ENCODE measurements around the gene AIFM3. TPM values are rescaled to one million over a fixed set of nuclear protein-coding genes. Genes with fewer than 3 reads are reported as not detected.

The AIFM3 gene
- total RNA-seq, 5 donors from 2014 or later (not counting 1 experiment from before 2014, with no cell fraction given), result 0.33 to 1.7 (median 0.66) TPM

DNA sequence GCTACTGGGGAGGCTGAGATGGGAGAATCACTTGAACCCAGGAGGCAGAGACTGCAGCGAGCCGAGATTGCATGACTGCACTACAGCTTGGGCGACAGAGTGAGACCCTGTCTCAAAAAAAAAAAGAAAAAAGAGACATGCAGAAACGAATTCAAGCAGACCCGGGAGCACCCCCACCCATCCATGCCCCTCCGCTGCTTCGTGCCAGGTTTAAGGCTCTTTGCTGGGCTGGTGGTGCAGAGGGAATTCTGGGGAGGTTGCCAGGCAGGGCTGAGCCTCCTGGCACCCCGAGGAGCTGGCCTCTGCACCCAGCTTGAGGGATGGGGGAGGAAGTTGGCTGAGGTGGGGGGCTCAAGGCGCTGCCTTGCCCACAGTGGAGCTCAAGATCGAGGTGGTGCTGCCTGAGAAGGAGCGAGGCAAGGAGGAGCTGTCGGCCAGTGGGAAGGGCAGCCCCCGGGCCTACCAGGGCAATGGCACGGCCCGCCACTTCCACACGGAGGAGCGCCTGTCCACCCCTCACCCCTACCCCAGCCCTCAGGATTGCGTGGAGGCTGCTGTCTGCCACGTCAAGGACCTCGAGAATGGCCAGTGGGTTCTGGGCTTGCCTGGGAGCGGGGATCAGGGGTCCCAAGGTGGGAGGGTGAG lies 6.0 kb downstream of the AIFM3 start:
- no peak overlapping the region for H3K27ac ChIP-seq (ENCODE audit: low read length)

GRCh38 chr22:20973634-20974286 lies 6.7 kb downstream of the AIFM3 start:
- ChIA-PET POLR2A (no interaction called here), CTCF (interaction anchor here in 1 of 2 donors (0.8 kb wide), 1 partner anchor 36 kb away, joined by 3 read pairs; no protein-coding TSS in a partner anchor)
- ATAC-seq (replicated peaks in 1 of 4) (no peak), DNase-seq (no peak)
- no peaks in the 10 kb centered on the region for H3K36me3 Mint-ChIP-seq
- peaks cover 0 to 31% of the 10 kb centered on the region in 2 experiments for H3K27me3 ChIP-seq (replicated peaks in 1 of 2; ENCODE audit: control insufficient read depth in 2 of 2, extremely low read depth in 1 of 2, insufficient read depth in 2 of 2, low read length in 1 of 2)
- H3K27ac ChIP-seq (ENCODE audit: low read length), result no peak overlapping the region
- H3K4me3 ChIP-seq (ENCODE audit: control insufficient read depth in 1 of 2, extremely low read depth in 1 of 2, low read length in 1 of 2), result no peak overlapping the region
- H3K9me3 Mint-ChIP-seq, result no peaks in the 10 kb centered on the region
- WGBS (ENCODE audit: insufficient coverage), result 90% methylated on average over 11 of the region's 21 CpGs
- H3K36me3 ChIP-seq (ENCODE audit: control insufficient read depth in 2 of 2, extremely low read depth in 1 of 2, insufficient read depth in 1 of 2, low read length in 1 of 2), result no peaks in the 10 kb centered on the region
- H3K4me1 ChIP-seq (ENCODE audit: control insufficient read depth in 1 of 2, extremely low read depth in 1 of 2, insufficient read depth in 2 of 2, low read length in 2 of 2), result no peaks in the 10 kb centered on the region
- no peaks in the 10 kb centered on the region for H3K9me3 ChIP-seq
- H3K27me3 Mint-ChIP-seq, result peaks cover 0 to 2% of the 10 kb centered on the region in 2 donors
- peaks cover under 1 to 1% (median under 1%) of the 10 kb centered on the region in 3 donors for H3K4me1 Mint-ChIP-seq
- H3K27ac Mint-ChIP-seq, result no peak overlapping the region
- H3K4me3 Mint-ChIP-seq, result no peak overlapping the region

More for the DNA sequence above, 6.0 kb downstream of the AIFM3 start:
- ChIA-PET POLR2A (interaction anchor here in 1 of 2 donors (0.5 kb wide), 1 partner anchor 29 kb away, joined by 4 read pairs; no protein-coding TSS in a partner anchor), CTCF (no interaction called here)
- no peak for ATAC-seq (replicated peaks in 1 of 4)
- H3K27me3 ChIP-seq (replicated peaks in 1 of 2; ENCODE audit: control insufficient read depth in 2 of 2, extremely low read depth in 1 of 2, insufficient read depth in 2 of 2, low read length in 1 of 2), result peaks cover 0 to 25% of the 10 kb centered on the region in 2 experiments
- Mint-ChIP-seq H3K27me3 (peaks cover 0 to 2% of the 10 kb centered on the region in 2 donors), H3K4me1 (no peaks in the 10 kb centered on the region), H3K36me3 (no peaks in the 10 kb centered on the region), H3K4me3 (no peak overlapping the region), H3K9me3 (no peaks in the 10 kb centered on the region), H3K27ac (no peak overlapping the region)
- WGBS (ENCODE audit: insufficient coverage), result 20% methylated on average over 1 of the region's 21 CpGs
- H3K9me3 ChIP-seq, result no peaks in the 10 kb centered on the region
- no peaks in the 10 kb centered on the region for H3K4me1 ChIP-seq (ENCODE audit: control insufficient read depth in 1 of 2, extremely low read depth in 1 of 2, insufficient read depth in 2 of 2, low read length in 2 of 2)
- H3K4me3 ChIP-seq (ENCODE audit: control insufficient read depth in 1 of 2, extremely low read depth in 1 of 2, low read length in 1 of 2), result no peak overlapping the region
- no peaks in the 10 kb centered on the region for H3K36me3 ChIP-seq (ENCODE audit: control insufficient read depth in 2 of 2, extremely low read depth in 1 of 2, insufficient read depth in 1 of 2, low read length in 1 of 2)
- no peak for DNase-seq

- no peak overlapping the region for H3K27ac ChIP-seq (ENCODE audit: low read length)
- no peaks in the 10 kb centered on the region for H3K36me3 ChIP-seq (ENCODE audit: control insufficient read depth in 2 of 2, extremely low read depth in 1 of 2, insufficient read depth in 1 of 2, low read length in 1 of 2)
- 89% methylated on average over 3 of the region's 16 CpGs for WGBS (ENCODE audit: insufficient coverage)
- no peak overlapping the region for H3K4me3 ChIP-seq (ENCODE audit: control insufficient read depth in 1 of 2, extremely low read depth in 1 of 2, low read length in 1 of 2)
- Mint-ChIP-seq H3K4me3 (no peak overlapping the region), H3K9me3 (no peaks in the 10 kb centered on the region), H3K4me1 (peaks cover 6 to 8% (median 7%) of the 10 kb centered on the region in 3 donors), H3K36me3 (no peaks in the 10 kb centered on the region), H3K27me3 (peaks cover 0 to 2% of the 10 kb centered on the region in 2 donors), H3K27ac (no peak overlapping the region)
- DNase-seq (no peak), ATAC-seq (replicated peaks in 1 of 4) (no peak)
- peaks cover 0 to 37% of the 10 kb centered on the region in 2 experiments for H3K27me3 ChIP-seq (replicated peaks in 1 of 2; ENCODE audit: control insufficient read depth in 2 of 2, extremely low read depth in 1 of 2, insufficient read depth in 2 of 2, low read length in 1 of 2)
- CTCF ChIA-PET, result interaction anchor here (0.5 to 0.8 kb wide), 2 partner anchors 37 to 556 kb away, joined by 3 read pairs; no protein-coding TSS in a partner anchor
- H3K9me3 ChIP-seq, result no peaks in the 10 kb centered on the region
- H3K4me1 ChIP-seq (ENCODE audit: control insufficient read depth in 1 of 2, extremely low read depth in 1 of 2, insufficient read depth in 2 of 2, low read length in 2 of 2), result peaks cover 0 to 7% of the 10 kb centered on the region in 2 experiments
- POLR2A ChIA-PET, result no interaction called here
Observed at GRCh38 chr22:20974336-20974955, 7.4 kb downstream of the AIFM3 start.

GRCh38 chr22:20975541-20976290 lies 8.7 kb downstream of the AIFM3 start:
- CTCF ChIA-PET, result no interaction called here
- POLR2A ChIA-PET, result no interaction called here
- Mint-ChIP-seq H3K27me3 (peaks cover 0 to 2% of the 10 kb centered on the region in 2 donors), H3K36me3 (no peaks in the 10 kb centered on the region), H3K9me3 (no peaks in the 10 kb centered on the region), H3K27ac (no peak overlapping the region), H3K4me1 (peaks cover 16 to 18% (median 17%) of the 10 kb centered on the region in 3 donors), H3K4me3 (no peak overlapping the region)
- peaks cover 0 to 38% of the 10 kb centered on the region in 2 experiments for H3K27me3 ChIP-seq (replicated peaks in 1 of 2; ENCODE audit: control insufficient read depth in 2 of 2, extremely low read depth in 1 of 2, insufficient read depth in 2 of 2, low read length in 1 of 2)
- H3K36me3 ChIP-seq (ENCODE audit: control insufficient read depth in 2 of 2, extremely low read depth in 1 of 2, insufficient read depth in 1 of 2, low read length in 1 of 2), result no peaks in the 10 kb centered on the region
- ATAC-seq (replicated peaks in 1 of 4) (no peak), DNase-seq (no peak)
- no peak overlapping the region for H3K27ac ChIP-seq (ENCODE audit: low read length)
- WGBS (ENCODE audit: insufficient coverage), result 76% methylated on average over 14 of the region's 14 CpGs
- no peaks in the 10 kb centered on the region for H3K9me3 ChIP-seq
- peaks cover 0 to 20% of the 10 kb centered on the region in 2 experiments for H3K4me1 ChIP-seq (ENCODE audit: control insufficient read depth in 1 of 2, extremely low read depth in 1 of 2, insufficient read depth in 2 of 2, low read length in 2 of 2)
- H3K4me3 ChIP-seq (ENCODE audit: control insufficient read depth in 1 of 2, extremely low read depth in 1 of 2, low read length in 1 of 2), result no peak overlapping the region

DNA sequence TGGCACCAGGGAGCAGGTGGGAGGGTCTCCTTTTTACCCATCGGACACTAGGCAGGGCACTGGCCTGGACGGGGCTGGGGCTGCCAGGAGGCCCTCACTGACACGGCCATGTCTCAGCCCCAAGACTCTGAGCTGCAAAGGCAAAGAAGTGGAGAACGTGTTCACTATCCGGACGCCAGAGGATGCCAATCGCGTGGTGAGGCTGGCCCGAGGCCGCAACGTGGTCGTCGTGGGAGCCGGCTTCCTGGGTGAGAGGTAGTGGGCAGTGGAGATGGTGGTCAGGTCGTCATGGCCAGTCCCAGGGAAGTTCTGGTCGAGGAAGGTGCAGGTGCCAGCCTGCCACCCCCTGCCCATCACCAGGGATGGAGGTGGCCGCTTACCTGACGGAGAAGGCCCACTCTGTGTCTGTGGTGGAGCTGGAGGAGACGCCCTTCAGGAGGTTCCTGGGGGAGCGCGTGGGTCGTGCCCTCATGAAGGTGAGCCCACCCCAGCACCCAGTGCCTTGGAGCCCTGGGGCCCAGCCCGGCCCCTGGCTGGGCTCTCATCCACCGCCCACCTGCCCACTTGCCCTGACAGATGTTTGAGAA lies 9.3 kb downstream of the AIFM3 start:
- peaks cover 3 to 26% of the 10 kb centered on the region in 2 experiments for H3K4me1 ChIP-seq (ENCODE audit: control insufficient read depth in 1 of 2, extremely low read depth in 1 of 2, insufficient read depth in 2 of 2, low read length in 2 of 2)
- 72% methylated on average over 9 of the region's 24 CpGs for WGBS (ENCODE audit: insufficient coverage)
- CTCF ChIA-PET, result no interaction called here

DNA sequence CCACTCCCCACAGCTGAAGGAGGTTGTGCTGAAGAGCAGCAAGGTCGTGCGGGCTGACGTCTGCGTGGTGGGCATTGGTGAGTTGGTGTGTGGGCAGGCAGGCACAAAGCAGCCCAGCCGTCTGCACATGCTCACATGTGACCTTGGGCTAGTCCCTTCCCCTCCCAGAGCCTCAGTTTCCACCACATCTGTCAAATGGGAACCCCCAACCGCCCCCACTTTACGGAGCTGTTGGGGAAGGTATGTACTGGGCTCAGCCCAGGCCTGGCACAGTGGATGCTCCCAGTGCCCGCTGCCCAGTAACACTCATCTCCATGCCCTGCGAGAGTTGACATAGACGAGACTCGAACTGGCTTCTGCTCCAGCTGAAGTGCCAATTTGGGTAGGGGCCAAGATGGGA lies 10.0 kb downstream of the AIFM3 start:
- CTCF ChIA-PET, result no interaction called here
- DNase-seq, result no peak
- Histone ChIP-seq H3K4me1 (ENCODE audit: control insufficient read depth in 1 of 2, extremely low read depth in 1 of 2, insufficient read depth in 2 of 2, low read length in 2 of 2) (peaks cover 3 to 30% of the 10 kb centered on the region in 2 experiments), H3K9me3 (no peaks in the 10 kb centered on the region), H3K36me3 (ENCODE audit: control insufficient read depth in 2 of 2, extremely low read depth in 1 of 2, insufficient read depth in 1 of 2, low read length in 1 of 2) (no peaks in the 10 kb centered on the region), H3K27me3 (replicated peaks in 1 of 2; ENCODE audit: control insufficient read depth in 2 of 2, extremely low read depth in 1 of 2, insufficient read depth in 2 of 2, low read length in 1 of 2) (peaks cover 0 to 38% of the 10 kb centered on the region in 2 experiments), H3K27ac (ENCODE audit: low read length) (no peak overlapping the region), H3K4me3 (ENCODE audit: control insufficient read depth in 1 of 2, extremely low read depth in 1 of 2, low read length in 1 of 2) (no peak overlapping the region)
- no peaks in the 10 kb centered on the region for H3K36me3 Mint-ChIP-seq
- POLR2A ChIA-PET, result no interaction called here
- H3K4me1 Mint-ChIP-seq, result peaks cover 25 to 27% (median 27%) of the 10 kb centered on the region in 3 donors
- 87% methylated on average over 6 of the region's 11 CpGs for WGBS (ENCODE audit: insufficient coverage)
- no peak overlapping the region for H3K27ac Mint-ChIP-seq
- H3K4me3 Mint-ChIP-seq, result no peak overlapping the region
- ATAC-seq (replicated peaks in 1 of 4), result no peak
- no peaks in the 10 kb centered on the region for H3K9me3 Mint-ChIP-seq
- peaks cover 0 to 2% of the 10 kb centered on the region in 2 donors for H3K27me3 Mint-ChIP-seq

More for the DNA sequence above, 9.3 kb downstream of the AIFM3 start:
- Histone ChIP-seq H3K27me3 (replicated peaks in 1 of 2; ENCODE audit: control insufficient read depth in 2 of 2, extremely low read depth in 1 of 2, insufficient read depth in 2 of 2, low read length in 1 of 2) (peaks cover 0 to 38% of the 10 kb centered on the region in 2 experiments), H3K36me3 (ENCODE audit: control insufficient read depth in 2 of 2, extremely low read depth in 1 of 2, insufficient read depth in 1 of 2, low read length in 1 of 2) (no peaks in the 10 kb centered on the region), H3K4me3 (ENCODE audit: control insufficient read depth in 1 of 2, extremely low read depth in 1 of 2, low read length in 1 of 2) (no peak overlapping the region), H3K9me3 (no peaks in the 10 kb centered on the region), H3K27ac (ENCODE audit: low read length) (no peak overlapping the region)
- peaks cover 0 to 2% of the 10 kb centered on the region in 2 donors for H3K27me3 Mint-ChIP-seq
- no peak overlapping the region for H3K27ac Mint-ChIP-seq
- POLR2A ChIA-PET, result no interaction called here
- H3K4me3 Mint-ChIP-seq, result no peak overlapping the region
- no peaks in the 10 kb centered on the region for H3K9me3 Mint-ChIP-seq
- ATAC-seq (replicated peaks in 1 of 4) (no peak), DNase-seq (no peak)
- no peaks in the 10 kb centered on the region for H3K36me3 Mint-ChIP-seq
- peaks cover 23 to 25% (median 24%) of the 10 kb centered on the region in 3 donors for H3K4me1 Mint-ChIP-seq

Measured in T-cell (primary cell).